ENCODE measurements around the gene FILIP1L.
A peak's percentile ranks its signal among the peaks of the same experiment; 100 is the strongest.

The FILIP1L gene

GRCh38 chr3:99929745-99930139 is 184.6 kb downstream of the FILIP1L start:
- no peak overlapping the region for H3K27ac ChIP-seq (ENCODE audit: low read depth, low read length)
- H3K4me3 ChIP-seq (ENCODE audit: low read depth, low read length), result no peak overlapping the region
- H3K4me1 ChIP-seq (ENCODE audit: control insufficient read depth, insufficient read depth, low read length), result peaks cover 51% of the 10 kb centered on the region
- no peaks in the 10 kb centered on the region for H3K9me3 ChIP-seq (ENCODE audit: control insufficient read depth, insufficient read depth, low read depth, low read length)
- no peaks in the 10 kb centered on the region for H3K27me3 ChIP-seq (ENCODE audit: control insufficient read depth, insufficient read depth, low read length)
- H3K36me3 ChIP-seq (ENCODE audit: control insufficient read depth, insufficient read depth, low read length), result no peaks in the 10 kb centered on the region
- no peak overlapping the region for H3K9ac ChIP-seq (ENCODE audit: low read length)

GRCh38 chr3:99928771-99929744 is 185.2 kb downstream of the FILIP1L start:
- H3K4me1 ChIP-seq (ENCODE audit: control insufficient read depth, insufficient read depth, low read length), result peaks cover 51% of the 10 kb centered on the region
- no peaks in the 10 kb centered on the region for H3K36me3 ChIP-seq (ENCODE audit: control insufficient read depth, insufficient read depth, low read length)
- no peak overlapping the region for H3K4me3 ChIP-seq (ENCODE audit: low read depth, low read length)
- no peaks in the 10 kb centered on the region for H3K27me3 ChIP-seq (ENCODE audit: control insufficient read depth, insufficient read depth, low read length)
- H3K9ac ChIP-seq (ENCODE audit: low read length), result no peak overlapping the region
- H3K27ac ChIP-seq (ENCODE audit: low read depth, low read length), result no peak overlapping the region
- no peaks in the 10 kb centered on the region for H3K9me3 ChIP-seq (ENCODE audit: control insufficient read depth, insufficient read depth, low read depth, low read length)

- H3K4me1 ChIP-seq (ENCODE audit: control insufficient read depth, insufficient read depth, low read length), result peaks cover 51% of the 10 kb centered on the region
- H3K9ac ChIP-seq (ENCODE audit: low read length), result no peak overlapping the region
- peak overlapping the region; percentile 30; the same call in 1 of the 2 replicates for H3K4me3 ChIP-seq (ENCODE audit: low read depth, low read length)
- H3K9me3 ChIP-seq (ENCODE audit: control insufficient read depth, insufficient read depth, low read depth, low read length), result no peaks in the 10 kb centered on the region
- peak overlapping the region; percentile 43; the same call in 1 of the 2 replicates for H3K27ac ChIP-seq (ENCODE audit: low read depth, low read length)
- no peaks in the 10 kb centered on the region for H3K36me3 ChIP-seq (ENCODE audit: control insufficient read depth, insufficient read depth, low read length)
- no peaks in the 10 kb centered on the region for H3K27me3 ChIP-seq (ENCODE audit: control insufficient read depth, insufficient read depth, low read length)
Observed at GRCh38 chr3:99927671-99928457, 186.4 kb downstream of the FILIP1L start.

GRCh38 chr3:99925584-99926230 is 188.6 kb downstream of the FILIP1L start:
- no peak overlapping the region for H3K9ac ChIP-seq (ENCODE audit: low read length)
- H3K36me3 ChIP-seq (ENCODE audit: control insufficient read depth, insufficient read depth, low read length), result no peaks in the 10 kb centered on the region
- H3K4me3 ChIP-seq (ENCODE audit: low read depth, low read length), result no peak overlapping the region
- peaks cover 53% of the 10 kb centered on the region for H3K4me1 ChIP-seq (ENCODE audit: control insufficient read depth, insufficient read depth, low read length)
- no peaks in the 10 kb centered on the region for H3K9me3 ChIP-seq (ENCODE audit: control insufficient read depth, insufficient read depth, low read depth, low read length)
- no peaks in the 10 kb centered on the region for H3K27me3 ChIP-seq (ENCODE audit: control insufficient read depth, insufficient read depth, low read length)
- peak overlapping the region; percentile 29; the same call in 1 of the 2 replicates for H3K27ac ChIP-seq (ENCODE audit: low read depth, low read length)

- Histone ChIP-seq H3K9ac (ENCODE audit: low read length) (no peak overlapping the region), H3K27ac (ENCODE audit: low read depth, low read length) (no peak overlapping the region), H3K4me1 (ENCODE audit: control insufficient read depth, insufficient read depth, low read length) (peaks cover 52% of the 10 kb centered on the region), H3K9me3 (ENCODE audit: control insufficient read depth, insufficient read depth, low read depth, low read length) (no peaks in the 10 kb centered on the region), H3K4me3 (ENCODE audit: low read depth, low read length) (no peak overlapping the region), H3K36me3 (ENCODE audit: control insufficient read depth, insufficient read depth, low read length) (no peaks in the 10 kb centered on the region), H3K27me3 (ENCODE audit: control insufficient read depth, insufficient read depth, low read length) (no peaks in the 10 kb centered on the region)
Observed at GRCh38 chr3:99923873-99924272, 190.4 kb downstream of the FILIP1L start.

GRCh38 chr3:99921986-99922385 is 192.3 kb downstream of the FILIP1L start:
- no peak overlapping the region for H3K27ac ChIP-seq (ENCODE audit: low read depth, low read length)
- H3K4me3 ChIP-seq (ENCODE audit: low read depth, low read length), result no peak overlapping the region
- H3K4me1 ChIP-seq (ENCODE audit: control insufficient read depth, insufficient read depth, low read length), result peaks cover 41% of the 10 kb centered on the region
- no peaks in the 10 kb centered on the region for H3K36me3 ChIP-seq (ENCODE audit: control insufficient read depth, insufficient read depth, low read length)
- H3K9ac ChIP-seq (ENCODE audit: low read length), result no peak overlapping the region
- no peaks in the 10 kb centered on the region for H3K9me3 ChIP-seq (ENCODE audit: control insufficient read depth, insufficient read depth, low read depth, low read length)
- H3K27me3 ChIP-seq (ENCODE audit: control insufficient read depth, insufficient read depth, low read length), result no peaks in the 10 kb centered on the region

GRCh38 chr3:99921377-99921695 is 193.0 kb downstream of the FILIP1L start:
- Histone ChIP-seq H3K27me3 (ENCODE audit: control insufficient read depth, insufficient read depth, low read length) (no peaks in the 10 kb centered on the region), H3K4me1 (ENCODE audit: control insufficient read depth, insufficient read depth, low read length) (peaks cover 35% of the 10 kb centered on the region), H3K9me3 (ENCODE audit: control insufficient read depth, insufficient read depth, low read depth, low read length) (no peaks in the 10 kb centered on the region), H3K36me3 (ENCODE audit: control insufficient read depth, insufficient read depth, low read length) (no peaks in the 10 kb centered on the region), H3K4me3 (ENCODE audit: low read depth, low read length) (no peak overlapping the region), H3K9ac (ENCODE audit: low read length) (no peak overlapping the region), H3K27ac (ENCODE audit: low read depth, low read length) (0 out of 2 replicates have a peak overlapping the region, but pooled peaks have one; percentile 48)

GRCh38 chr3:99920481-99921376 is 193.6 kb downstream of the FILIP1L start:
- no peaks in the 10 kb centered on the region for H3K27me3 ChIP-seq (ENCODE audit: control insufficient read depth, insufficient read depth, low read length)
- H3K9ac ChIP-seq (ENCODE audit: low read length), result peak overlapping the region; percentile 40
- H3K36me3 ChIP-seq (ENCODE audit: control insufficient read depth, insufficient read depth, low read length), result no peaks in the 10 kb centered on the region
- peak overlapping the region; percentile 50 for H3K27ac ChIP-seq (ENCODE audit: low read depth, low read length)
- no peak overlapping the region for H3K4me3 ChIP-seq (ENCODE audit: low read depth, low read length)
- H3K9me3 ChIP-seq (ENCODE audit: control insufficient read depth, insufficient read depth, low read depth, low read length), result no peaks in the 10 kb centered on the region
- peaks cover 29% of the 10 kb centered on the region for H3K4me1 ChIP-seq (ENCODE audit: control insufficient read depth, insufficient read depth, low read length)

- no peak overlapping the region for H3K4me3 ChIP-seq (ENCODE audit: low read depth, low read length)
- no peaks in the 10 kb centered on the region for H3K36me3 ChIP-seq (ENCODE audit: control insufficient read depth, insufficient read depth, low read length)
- no peaks in the 10 kb centered on the region for H3K27me3 ChIP-seq (ENCODE audit: control insufficient read depth, insufficient read depth, low read length)
- peak overlapping the region; percentile 50; the same call in 1 of the 2 replicates for H3K27ac ChIP-seq (ENCODE audit: low read depth, low read length)
- no peaks in the 10 kb centered on the region for H3K9me3 ChIP-seq (ENCODE audit: control insufficient read depth, insufficient read depth, low read depth, low read length)
- no peak overlapping the region for H3K9ac ChIP-seq (ENCODE audit: low read length)
- peaks cover 20% of the 10 kb centered on the region for H3K4me1 ChIP-seq (ENCODE audit: control insufficient read depth, insufficient read depth, low read length)
Observed at GRCh38 chr3:99919694-99920093, 194.6 kb downstream of the FILIP1L start.

GRCh38 chr3:99918715-99919114 is 195.6 kb downstream of the FILIP1L start:
- no peak overlapping the region for H3K27ac ChIP-seq (ENCODE audit: low read depth, low read length)
- no peaks in the 10 kb centered on the region for H3K27me3 ChIP-seq (ENCODE audit: control insufficient read depth, insufficient read depth, low read length)
- no peak overlapping the region for H3K4me3 ChIP-seq (ENCODE audit: low read depth, low read length)
- no peaks in the 10 kb centered on the region for H3K9me3 ChIP-seq (ENCODE audit: control insufficient read depth, insufficient read depth, low read depth, low read length)
- peaks cover 20% of the 10 kb centered on the region for H3K4me1 ChIP-seq (ENCODE audit: control insufficient read depth, insufficient read depth, low read length)
- no peaks in the 10 kb centered on the region for H3K36me3 ChIP-seq (ENCODE audit: control insufficient read depth, insufficient read depth, low read length)
- H3K9ac ChIP-seq (ENCODE audit: low read length), result no peak overlapping the region

Measured in HUES6 (cell line).